Lung microvascular endothelial cell (primary cell): ENCODE measurements around the gene AFAP1L1. TPM values are rescaled to one million over a fixed set of nuclear protein-coding genes. Genes with fewer than 3 reads are reported as not detected.
"Not testable (repeated sequence)": the region's sequence is repeated elsewhere in the genome, so short reads cannot be mapped to it uniquely, and the experiment has no call there.

Source experiments
- DNase-seq, 2 donors: peaks; one replicate each; pipeline versions ENCODE4 v3.0.0 to v3.0.0-alpha.2; 2010; ENCODE audit warnings: low read depth in 2 of 2
- total RNA-seq: library from RNA; depleted of rRNA; stranded (reverse); fragments of >200 nt; gene quantifications from 2 replicates; pipeline ENCODE4 v1.2.1, GENCODE V29; 2014

The AFAP1L1 gene
- total RNA-seq, 1 donor from 2014 or later = 219 TPM

DNA sequence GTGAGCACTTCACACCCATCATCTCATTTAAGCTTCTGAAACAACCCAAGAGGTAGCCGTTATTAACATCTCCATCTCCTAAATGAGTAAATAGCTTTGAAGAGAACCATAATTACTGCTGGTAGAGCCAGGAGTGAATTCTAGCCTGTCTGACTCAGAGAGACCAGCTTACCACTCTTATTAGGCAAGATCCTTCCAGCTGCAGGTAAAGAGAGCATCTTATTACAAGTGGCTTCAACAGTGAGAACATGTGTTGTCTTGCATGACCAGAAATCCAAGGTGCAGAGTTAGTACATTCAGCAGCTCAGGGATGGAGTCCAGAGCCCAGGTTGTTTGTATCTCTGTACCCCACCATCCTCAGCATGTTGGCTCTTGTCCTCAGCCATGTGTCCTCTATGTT lies 10.9 kb upstream of the AFAP1L1 start:
- DNase-seq = no peak

DNA sequence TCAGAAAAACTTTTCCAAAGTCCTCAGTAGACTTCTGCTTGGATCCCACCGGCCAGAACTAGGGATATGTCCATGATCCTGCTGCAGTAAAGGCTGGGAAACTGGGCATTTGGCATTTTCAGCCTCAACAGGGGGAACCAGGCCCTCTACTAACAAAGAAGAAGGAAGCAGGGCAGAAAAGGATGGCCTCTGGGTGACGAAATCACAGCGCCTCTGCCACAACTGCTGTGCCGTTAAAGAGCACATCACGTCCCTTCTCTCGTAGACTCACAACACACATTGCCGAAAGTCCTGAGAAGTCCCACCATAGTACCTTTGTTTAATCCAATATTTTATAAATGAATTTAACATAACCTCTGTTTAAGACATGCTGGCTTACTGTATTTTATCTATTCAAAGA lies 10.4 kb upstream of the AFAP1L1 start:
- no peak for DNase-seq

DNA sequence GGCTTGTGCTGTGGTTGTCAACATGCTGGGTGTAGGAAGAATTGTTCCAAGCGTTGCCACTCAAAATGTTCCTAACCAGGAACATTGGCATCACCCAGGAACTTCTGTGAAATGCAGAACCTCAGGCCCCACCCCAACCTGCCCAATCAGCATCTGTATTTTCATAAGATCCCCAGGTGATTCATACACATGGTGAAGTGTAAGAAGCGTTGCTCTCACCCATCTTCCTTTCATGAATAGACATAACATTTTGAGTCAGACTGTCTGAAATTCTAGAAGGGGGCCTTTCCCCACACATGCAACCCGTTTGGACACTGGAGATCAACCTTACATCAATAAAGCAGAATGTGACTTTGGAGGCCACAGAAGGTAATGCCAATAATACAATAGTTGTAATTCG lies 9.3 kb upstream of the AFAP1L1 start:
- no peak for DNase-seq

DNA sequence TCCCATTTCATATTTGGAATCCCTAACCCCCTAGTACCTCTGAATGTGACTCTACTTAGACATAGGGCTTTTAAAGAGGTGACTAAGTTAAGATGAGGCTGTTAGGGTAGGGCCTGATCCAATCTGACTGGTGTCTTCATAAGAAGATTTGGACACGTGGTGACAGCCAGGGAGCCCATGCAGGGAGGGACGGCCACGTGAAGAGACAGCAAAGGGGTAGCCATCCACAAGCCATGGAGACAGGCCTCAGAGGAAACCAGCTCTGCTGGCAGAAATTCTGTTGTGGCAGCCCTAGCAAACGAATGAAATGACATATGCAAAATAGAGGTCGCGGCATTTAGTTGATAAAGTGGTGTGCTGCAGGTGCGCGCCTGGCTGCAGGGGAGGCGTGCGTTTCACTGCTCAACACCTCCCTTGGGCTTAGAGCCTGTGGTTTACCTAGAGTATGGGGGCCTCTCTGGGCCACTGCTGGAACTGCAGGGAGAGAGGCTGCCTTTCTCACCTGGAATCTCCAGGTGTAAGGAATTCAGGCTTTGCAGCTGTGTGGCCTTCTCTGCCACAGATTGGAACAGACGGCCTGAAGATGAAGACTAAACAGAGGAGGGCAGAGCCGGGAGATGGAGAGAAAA lies 7.1 kb upstream of the AFAP1L1 start:
- DNase-seq = peak in 1 of 2 donors; percentile 50

DNA sequence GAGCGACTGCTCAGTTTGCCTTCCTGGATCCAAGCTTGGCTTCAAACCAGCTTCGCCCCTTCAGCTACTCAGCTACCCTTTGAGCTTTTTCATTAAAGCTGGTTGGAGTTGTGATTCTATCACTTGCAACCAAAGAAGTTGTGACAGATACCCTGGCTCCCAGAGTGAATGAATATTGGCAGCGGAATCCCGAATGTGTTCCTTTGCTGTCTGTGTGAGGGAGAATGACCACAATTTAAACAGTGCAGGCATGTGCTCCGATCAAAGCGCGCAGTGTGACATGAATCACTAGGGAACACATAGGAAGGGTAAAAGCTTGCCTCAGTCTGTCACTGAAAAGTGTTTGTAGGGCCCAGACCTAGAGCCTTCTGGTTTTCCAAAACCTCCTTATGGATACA lies 6.6 kb upstream of the AFAP1L1 start:
- no peak for DNase-seq

DNA sequence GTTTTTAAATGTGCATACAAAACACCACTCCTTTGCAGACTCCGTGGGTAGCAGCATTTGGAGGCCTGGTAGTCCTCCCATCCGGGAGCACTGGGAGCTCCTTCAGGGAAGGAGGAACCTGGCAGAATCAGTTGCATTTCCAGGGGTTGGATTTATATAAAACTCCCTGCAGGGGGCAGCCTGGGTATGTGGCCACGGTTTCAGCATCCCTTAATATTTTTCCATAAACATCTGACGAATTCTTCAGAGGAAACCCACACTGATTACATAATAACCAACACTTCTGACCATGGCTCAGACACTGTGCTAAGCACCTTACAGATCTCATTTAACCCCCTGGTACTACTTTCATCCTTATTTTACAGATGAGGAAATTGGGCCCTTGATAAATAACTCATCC lies 6.1 kb upstream of the AFAP1L1 start:
- DNase-seq = peak; percentile 74 to 82

DNA sequence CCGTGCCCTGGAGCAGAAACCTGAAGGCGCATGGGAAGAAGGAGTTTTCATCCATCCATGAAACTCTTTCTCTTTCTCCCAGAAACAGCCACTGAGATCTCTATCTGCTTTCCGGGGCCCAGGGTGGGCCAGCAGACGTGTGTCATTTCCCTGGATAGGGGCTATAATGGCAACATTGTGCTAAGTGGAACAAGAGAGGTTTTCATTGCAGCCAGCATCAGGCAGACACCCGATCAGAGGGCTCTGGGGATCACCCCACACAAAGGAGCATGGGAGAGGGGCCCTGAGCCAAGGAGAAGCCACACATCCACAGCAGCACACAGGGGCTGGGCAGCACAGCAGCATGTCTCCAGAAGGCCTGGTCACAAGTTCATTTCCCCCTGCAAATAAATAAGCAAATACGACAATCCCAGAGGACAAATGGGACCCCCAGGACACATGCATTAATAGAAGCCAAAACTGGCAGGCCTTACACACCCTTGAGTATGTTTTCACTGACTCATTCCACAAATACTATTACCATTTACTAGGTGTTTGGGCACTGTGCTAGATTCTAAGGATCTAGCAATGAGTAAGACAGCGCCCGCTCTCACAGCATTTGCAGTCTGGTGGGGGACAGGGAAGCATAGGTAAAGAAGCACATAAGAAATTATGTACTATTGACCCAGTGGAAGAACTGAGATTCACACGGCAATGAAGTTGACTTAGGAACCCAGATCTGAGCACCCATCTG lies 4.3 kb upstream of the AFAP1L1 start:
- DNase-seq = no peak

DNA sequence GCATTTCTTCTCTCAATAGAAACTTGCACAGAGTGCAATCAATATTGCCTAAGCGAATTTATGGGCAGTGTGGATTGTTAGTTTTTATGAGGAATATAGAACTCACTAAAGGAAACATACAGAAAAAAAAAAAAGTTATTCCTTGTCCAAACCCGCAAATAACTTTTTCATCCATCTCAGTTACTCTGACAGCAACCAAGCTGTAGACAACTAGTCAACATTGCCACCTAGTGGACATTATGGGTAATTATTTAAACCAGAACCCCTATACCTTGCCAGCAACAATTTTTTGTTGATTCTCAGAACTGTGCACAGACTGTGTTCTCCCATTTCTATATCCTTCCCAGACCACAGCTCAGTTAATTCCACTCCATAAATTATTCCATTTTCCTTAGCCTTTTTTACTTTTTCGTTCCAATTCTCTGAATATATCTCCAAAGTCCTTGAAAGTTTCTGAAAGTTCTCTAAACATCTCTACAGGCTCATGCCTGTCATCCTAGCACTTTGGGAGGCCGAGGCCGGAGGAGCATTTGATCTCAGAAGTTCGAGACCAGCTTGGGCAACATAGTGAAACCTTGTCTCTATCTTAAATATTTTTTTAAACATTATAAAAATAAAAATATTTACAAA lies 2.6 kb upstream of the AFAP1L1 start:
- DNase-seq = peak; percentile 67 to 70

DNA sequence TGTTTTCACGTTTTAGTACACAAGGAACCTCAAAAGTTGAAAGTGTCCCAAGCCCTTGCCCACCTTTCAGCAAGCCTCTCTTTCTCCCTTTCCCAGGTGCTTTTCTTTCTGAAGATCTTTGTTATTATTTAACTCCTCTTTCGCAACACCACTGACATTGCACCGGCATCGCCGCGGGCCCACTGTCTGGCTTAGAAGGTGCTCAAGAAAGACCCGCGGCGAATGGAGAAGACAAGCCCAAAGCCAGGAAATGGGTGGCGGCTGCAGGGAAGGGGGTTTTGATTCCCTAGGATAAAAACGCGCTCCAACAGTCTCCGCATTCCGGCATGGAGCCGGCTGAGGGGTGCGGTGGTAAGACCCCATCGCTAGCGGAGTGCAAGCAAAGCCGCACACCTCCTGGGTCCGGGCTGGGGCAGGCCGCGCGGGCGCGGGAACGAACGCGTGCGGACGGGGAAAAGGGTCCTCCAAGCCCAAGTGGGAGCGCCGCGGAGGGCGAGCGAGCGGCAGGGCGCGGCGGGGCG lies 404 bp upstream of the AFAP1L1 start:
- DNase-seq = peak in 1 of 2 donors; percentile 20

DNA sequence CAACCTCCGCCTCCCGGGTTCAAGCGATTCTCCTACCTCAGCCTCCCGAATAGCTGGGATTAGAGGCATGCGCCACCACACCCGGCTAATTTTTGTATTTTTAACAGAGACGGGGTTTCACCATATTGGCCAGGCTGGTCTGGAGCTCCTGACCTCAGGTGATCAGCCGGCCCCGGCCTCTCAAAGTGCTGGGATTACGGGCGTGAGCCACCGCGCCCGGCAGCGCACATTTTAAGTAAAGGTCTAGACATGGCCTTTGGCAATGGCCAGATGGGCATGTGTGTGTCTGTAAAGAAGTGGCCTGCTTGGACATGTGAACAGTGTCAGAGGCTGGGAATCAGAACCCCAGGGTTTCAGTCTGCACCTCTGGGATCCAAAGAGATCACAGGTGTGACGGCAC lies 1.1 kb downstream of the AFAP1L1 start:
- not testable (repeated sequence) for DNase-seq

DNA sequence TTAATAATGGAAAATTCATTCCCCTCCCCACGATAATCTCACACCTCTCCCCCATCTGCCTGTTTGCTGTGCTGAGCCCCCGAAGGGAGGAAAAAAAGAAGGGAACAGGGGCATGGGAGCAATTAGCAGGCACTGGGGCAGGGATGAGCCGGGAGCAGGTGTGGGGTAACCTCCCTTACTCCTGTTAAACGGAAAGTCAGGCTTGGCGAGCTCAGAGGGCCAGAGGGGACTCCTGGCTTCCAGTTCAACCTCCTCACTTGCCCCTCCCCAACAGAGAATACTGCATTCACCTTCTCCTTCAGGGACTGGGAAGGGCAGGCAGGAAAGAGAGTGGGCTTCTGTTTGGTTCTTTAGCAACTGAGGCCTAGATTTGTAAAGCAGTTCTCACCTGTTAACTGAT lies 1.6 kb downstream of the AFAP1L1 start:
- DNase-seq = peak in 1 of 2 donors; percentile 35

DNA sequence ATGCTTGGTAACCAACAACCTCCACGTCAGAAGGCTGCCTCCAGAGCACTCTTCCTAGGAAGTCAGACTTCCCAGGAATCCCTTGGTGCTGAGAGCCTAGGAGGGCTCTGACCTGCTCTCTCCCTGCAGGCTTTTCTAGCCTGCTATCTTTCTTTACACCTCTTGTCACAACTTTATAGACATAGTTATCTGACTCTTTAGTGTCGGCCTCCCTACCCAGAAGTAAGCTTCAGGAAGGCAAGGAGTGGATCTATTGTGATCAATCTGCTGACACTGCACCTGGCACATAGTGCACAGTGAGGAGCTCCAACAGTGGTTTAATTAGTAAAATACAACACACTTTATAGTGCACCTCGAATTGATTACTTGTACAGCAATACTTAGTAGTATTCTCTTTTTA lies 2.3 kb downstream of the AFAP1L1 start:
- peak in 1 of 2 donors; percentile 35 for DNase-seq

DNA sequence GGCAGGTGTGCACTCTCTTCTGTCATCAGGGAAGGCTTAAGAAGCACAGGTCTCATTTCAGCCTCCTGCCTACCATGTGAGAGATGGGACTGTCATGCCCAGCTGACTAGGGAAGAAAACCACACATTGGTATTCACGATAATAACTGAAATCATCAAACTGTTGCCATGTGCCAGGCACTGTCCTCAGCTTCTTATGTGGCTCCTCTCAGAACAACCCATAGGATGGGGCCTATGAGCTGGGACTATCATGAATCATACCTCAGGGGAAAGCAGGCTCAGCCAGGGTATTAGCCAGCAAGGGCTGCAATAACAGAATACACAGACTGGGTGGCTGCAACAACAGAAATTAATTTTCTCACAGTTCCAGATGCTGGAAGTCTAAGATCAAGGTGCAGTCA lies 3.3 kb downstream of the AFAP1L1 start:
- peak in 1 of 2 donors; percentile 17 for DNase-seq

DNA sequence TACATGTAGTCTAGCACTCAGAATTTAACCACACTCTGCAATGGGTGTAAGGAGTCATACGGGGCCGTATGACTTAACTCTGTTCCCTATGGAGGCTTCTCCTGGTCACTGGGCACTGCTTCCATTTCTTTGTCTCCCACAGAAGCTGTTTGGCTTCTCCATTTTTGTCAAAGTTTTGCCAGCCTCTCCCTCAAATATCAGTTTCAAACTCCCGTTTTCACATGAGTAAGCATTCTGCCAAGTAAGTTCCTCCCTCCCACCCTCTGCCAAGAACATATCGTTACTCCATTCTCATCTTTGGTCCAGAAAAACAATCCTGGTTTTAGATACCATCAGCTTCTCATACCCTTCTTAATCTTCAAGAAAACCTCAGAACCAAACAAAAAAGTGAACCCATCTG lies 6.1 kb downstream of the AFAP1L1 start:
- no peak for DNase-seq

DNA sequence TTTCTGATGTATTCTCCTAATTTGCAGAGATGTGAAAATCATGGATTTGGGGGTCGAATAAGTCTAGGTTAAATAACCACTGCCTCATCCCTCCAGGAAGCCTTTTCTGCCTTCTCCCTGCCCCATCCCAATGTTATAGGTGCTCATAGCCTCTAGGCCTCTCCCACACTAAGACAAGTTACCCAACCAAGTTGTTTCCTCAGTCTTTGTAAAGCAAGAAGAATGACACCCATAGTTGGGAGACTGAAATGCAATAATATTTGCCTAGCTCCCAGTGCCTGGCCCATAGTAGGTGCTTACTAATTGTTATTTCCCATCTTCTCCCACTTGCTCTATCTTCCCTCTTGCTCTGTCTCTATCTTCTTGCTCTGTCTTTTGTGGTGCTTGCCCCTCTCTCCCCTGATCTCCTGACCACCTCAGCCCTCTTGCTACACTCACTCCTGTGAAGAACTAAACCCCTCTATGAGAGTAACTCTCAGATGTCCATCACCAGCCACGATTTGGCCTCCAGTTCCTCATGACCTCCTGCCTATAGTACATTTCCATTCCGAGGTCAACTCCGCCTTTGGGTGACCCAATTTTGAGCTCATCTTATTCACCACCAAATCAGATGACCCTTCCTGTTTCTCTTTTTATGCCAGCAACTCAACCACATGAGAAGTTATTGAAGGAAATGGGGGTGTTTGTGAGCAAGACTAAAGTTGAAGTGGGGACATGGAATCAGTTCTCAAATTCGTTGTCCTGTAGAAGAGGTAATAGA lies 7.0 kb downstream of the AFAP1L1 start:
- no peak for DNase-seq

DNA sequence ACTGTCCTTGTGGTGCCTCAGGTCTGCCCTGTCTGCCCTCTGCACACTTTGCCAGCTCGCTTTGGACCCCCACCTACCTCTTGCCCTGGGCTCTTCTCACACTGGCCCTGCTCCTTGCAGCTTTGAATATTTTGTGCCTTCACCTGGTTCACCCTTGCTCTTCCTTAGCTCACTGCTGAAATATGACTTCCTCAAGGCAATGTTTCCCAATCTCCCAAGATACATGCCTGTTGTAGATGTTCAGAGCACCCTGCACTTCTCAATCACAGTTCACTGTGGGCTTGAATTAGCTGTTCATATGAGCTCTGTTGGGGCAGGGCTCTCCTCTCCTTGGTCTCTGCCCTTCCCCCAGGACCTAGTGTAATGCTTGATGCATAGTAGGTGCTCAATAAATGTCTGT lies 8.0 kb downstream of the AFAP1L1 start:
- DNase-seq = no peak

DNA sequence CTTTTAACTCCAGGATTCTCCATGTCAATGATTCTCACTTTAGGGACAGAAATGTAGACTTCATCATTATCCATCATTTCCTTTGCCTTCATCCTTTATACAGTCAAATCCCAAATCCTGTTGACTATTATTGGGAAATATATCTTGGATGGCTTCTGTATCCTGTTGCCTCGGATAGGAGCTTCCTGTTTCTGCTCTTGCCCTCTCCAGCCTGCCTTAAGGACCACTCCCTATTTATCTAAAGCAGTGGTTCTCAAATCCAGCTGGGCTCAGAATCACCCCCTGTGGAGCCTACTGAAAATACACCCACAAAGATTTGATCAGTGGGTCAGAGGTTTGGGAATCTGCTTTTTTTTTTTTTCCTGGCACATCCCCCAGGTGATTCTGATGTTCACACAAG lies 8.5 kb downstream of the AFAP1L1 start:
- peak in 1 of 2 donors; percentile 25 for DNase-seq

DNA sequence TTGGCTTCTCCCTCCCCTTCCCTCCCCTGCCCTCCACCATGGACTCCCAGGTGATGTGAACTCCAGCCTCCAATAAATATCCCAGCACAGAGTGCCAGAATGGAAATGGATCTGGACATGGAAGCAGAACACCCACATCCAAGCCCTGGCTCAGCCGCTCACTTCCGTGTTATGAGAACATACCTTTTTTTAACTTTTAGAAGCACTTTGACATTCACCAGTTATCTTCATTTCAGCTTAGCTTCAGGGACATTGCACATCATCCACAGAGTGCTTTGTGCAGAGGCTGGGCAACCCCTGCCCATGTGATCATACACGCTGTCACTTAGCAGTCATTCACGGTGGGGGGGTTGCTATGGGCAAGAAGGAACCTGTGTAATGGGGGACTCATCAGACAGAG lies 9.1 kb downstream of the AFAP1L1 start:
- no peak for DNase-seq

DNA sequence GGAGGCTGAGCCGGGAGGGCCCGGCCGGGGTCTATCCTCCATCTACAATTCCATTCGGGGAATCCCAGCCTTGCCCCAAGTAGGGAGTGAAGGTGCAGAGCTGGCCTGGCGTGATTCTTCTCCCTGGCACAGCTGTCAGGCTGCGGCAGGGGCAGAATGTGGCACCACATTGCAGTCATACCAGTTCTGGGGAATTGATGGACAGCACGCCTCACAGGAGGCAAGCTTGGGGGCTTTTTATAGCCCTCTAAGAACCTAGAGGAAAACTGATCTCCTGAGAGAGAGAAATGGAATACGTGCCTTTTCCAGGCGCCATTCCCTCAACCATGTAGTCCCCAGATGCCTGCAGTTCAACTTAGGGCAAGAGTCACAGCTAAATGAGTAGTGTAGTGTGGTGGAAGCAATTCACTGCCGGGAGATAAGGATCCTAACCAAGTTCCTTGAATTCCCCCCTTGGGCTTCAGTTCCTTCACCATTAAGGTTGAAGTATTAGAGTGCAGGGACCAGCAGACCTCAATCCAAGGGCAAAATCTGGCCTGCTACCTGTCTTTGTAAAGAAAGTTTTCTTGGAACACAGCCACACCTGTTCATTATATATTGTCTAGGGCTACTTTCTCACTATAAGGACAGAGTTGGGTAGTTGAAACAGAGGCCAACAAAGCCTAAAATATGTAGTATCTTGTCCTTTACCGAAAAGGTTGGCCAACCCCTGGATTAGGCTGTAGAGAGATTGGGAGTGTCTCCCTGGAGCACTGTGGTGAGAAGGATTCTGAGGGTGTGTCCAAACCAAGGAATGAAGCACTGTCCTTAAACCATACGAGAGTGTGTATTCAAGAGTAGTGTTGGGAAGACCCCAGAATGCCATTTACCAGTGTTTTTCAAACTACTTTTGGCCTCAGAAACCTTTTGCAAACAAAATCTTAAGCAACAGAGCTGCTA lies 10.6 kb downstream of the AFAP1L1 start:
- no peak for DNase-seq

DNA sequence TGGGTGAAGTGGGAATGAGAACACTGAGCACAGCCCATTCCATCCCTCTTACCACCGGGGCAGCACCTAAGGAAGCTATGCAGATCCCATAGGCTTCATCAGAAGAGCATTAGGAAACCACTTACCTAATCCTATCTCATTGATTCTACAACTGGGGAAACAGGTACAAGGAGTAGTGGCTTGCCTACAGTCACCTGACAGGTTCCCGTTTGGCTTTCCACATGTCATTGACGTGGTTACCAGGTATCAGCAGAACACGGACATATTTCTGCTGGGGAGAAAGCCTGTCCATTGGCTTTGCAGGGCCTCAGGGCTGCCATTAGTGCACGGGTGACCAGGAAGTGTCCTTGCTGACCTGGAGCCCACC lies 11.3 kb downstream of the AFAP1L1 start:
- no peak for DNase-seq
